GM12878 (cell line): ENCODE results near the gene EFHD1. TPM values are rescaled to one million over a fixed set of nuclear protein-coding genes. Genes with fewer than 3 reads are reported as not detected.

Experiments
- ATAC-seq: fragments of 200-7000 bp; cut with Tn5 transposase; 3 replicates; pipeline ENCODE4 v1.9.1; 2020; ENCODE audit warnings: mild to moderate bottlenecking, moderate library complexity
- BruUV-seq: library from RNA; stranded (reverse); fragments of 400-500 nt; replicated peaks from 2 replicates; lab custom pipeline; 2021; lab: Mats Ljungman, UMichigan
- CTCF ChIA-PET: fragments of 300-600 bp; sonication (Branson Sonifier 250); formaldehyde crosslinking; extraction: SDS; loops from one replicate; lab custom pipeline; 2021; ENCODE audit warnings: inconsistent platforms; lab: Yijun Ruan, JAX
- POLR2A ChIA-PET: fragments of 350-600 bp; formaldehyde crosslinking; extraction: SDS; loops from one replicate; lab custom pipeline; 2021; ENCODE audit warnings: inconsistent platforms; lab: Charles Lee
- RAD21 ChIA-PET: fragments of 300-600 bp; sonication (Branson Sonifier 250); formaldehyde crosslinking; loops from one replicate; lab custom pipeline; 2023; ENCODE audit warnings: antibody characterized with exemption; ENCODE audit not compliant: unreplicated experiment; lab: Charles Lee
- SMC1A ChIA-PET: fragments of 300-600 bp; sonication (Branson Sonifier 250); formaldehyde crosslinking; loops from one replicate; lab custom pipeline; 2023; ENCODE audit not compliant: unreplicated experiment, uncharacterized antibody; lab: Charles Lee
- DNase-seq: peaks from one replicate; pipeline ENCODE4 v3.0.0-alpha.2; 2011; ENCODE audit warnings: low read depth, low spot score
- FAIRE-seq: peaks from 3 replicates; lab custom pipeline; 2011; peaks lifted over from hg19 to GRCh38; lab: Jason Lieb, UNC
- H2AFZ ChIP-seq: 2 replicates; pipeline ENCODE4 v1.6.0; 2011; ENCODE audit warnings: low read depth, low read length, control low read depth; ENCODE audit not compliant: control insufficient read depth
- H3K27ac ChIP-seq: 2 replicates; pipeline ENCODE4 v1.5.1; 2011; ENCODE audit warnings: control low read depth; ENCODE audit not compliant: control insufficient read depth, insufficient read depth
- H3K27me3 ChIP-seq, 2 experiments: replicated peaks in 1 of 2; 2 replicates each; pipeline versions ENCODE4 v1.6.0 to v1.6.1; 2011; ENCODE audit warnings: low read length in 1 of 2; ENCODE audit not compliant: control insufficient read depth in 2 of 2, insufficient read depth in 2 of 2
- H3K36me3 ChIP-seq, 2 experiments: 2 replicates each; pipeline ENCODE4 v1.5.1; 2011; ENCODE audit warnings: low read length in 1 of 2; ENCODE audit not compliant: control insufficient read depth in 2 of 2, insufficient read depth in 2 of 2
- H3K4me1 ChIP-seq: 2 replicates; pipeline ENCODE4 v1.6.1; 2011; ENCODE audit warnings: mild to moderate bottlenecking, low read length, moderate library complexity, mixed read lengths; ENCODE audit not compliant: control insufficient read depth, insufficient read depth
- H3K4me2 ChIP-seq: 2 replicates; pipeline ENCODE4 v1.6.0; 2011; ENCODE audit warnings: control low read depth; ENCODE audit not compliant: control insufficient read depth, insufficient read depth
- H3K4me3 ChIP-seq: fragments of 200-600 bp; sonication (generic); 2 replicates; pipeline ENCODE4 v1.5.1; 2016
- H3K79me2 ChIP-seq: 2 replicates; pipeline ENCODE4 v1.6.0; 2011; ENCODE audit warnings: low read length; ENCODE audit not compliant: control insufficient read depth, insufficient read depth
- H3K9ac ChIP-seq: 2 replicates; pipeline ENCODE4 v1.8.0; 2011; ENCODE audit warnings: low read length, control low read depth, mixed read lengths; ENCODE audit not compliant: control insufficient read depth, insufficient read depth
- H3K9me3 ChIP-seq: replicated peaks from 3 replicates; pipeline ENCODE4 v1.5.1; 2011; ENCODE audit warnings: mild to moderate bottlenecking, low read length; ENCODE audit not compliant: control insufficient read depth, insufficient read depth
- H4K20me1 ChIP-seq: 2 replicates; pipeline ENCODE4 v1.6.0; 2011; ENCODE audit not compliant: control insufficient read depth, insufficient read depth
- ASH2L ChIP-seq: fragments of 300-600, 200-600 bp; sonication (generic); IDR thresholded peaks from 2 replicates; pipeline ENCODE4 v1.6.1; 2017; ENCODE audit warnings: low read depth, mild to moderate bottlenecking, borderline replicate concordance
- ETV6 ChIP-seq, 2 experiments: fragments of 450-650 bp in 1 of 2; IDR thresholded peaks in 1 of 2; conservative IDR thresholded peaks in 1 of 2; 2 replicates each; pipeline ENCODE4 v1.6.1; 2014; ENCODE audit warnings: antibody characterized with exemption in 1 of 2, borderline replicate concordance in 1 of 2, low read depth in 1 of 2, mild to moderate bottlenecking in 1 of 2, moderate library complexity in 1 of 2
- IKZF1 ChIP-seq: fragments of 450-650 bp; conservative IDR thresholded peaks from 2 replicates; pipeline ENCODE4 v1.6.1; 2017; ENCODE audit warnings: antibody characterized with exemption, mild to moderate bottlenecking
- POLR2A ChIP-seq: IDR thresholded peaks from 2 replicates; pipeline ENCODE4 v1.6.1; 2011; ENCODE audit warnings: low read depth, mild to moderate bottlenecking, low read length
- TCF12 ChIP-seq: IDR thresholded peaks from 2 replicates; pipeline ENCODE4 v1.6.1; 2011; ENCODE audit warnings: low read depth, mild to moderate bottlenecking, low read length
- YBX1 ChIP-seq: fragments of 450-650 bp; IDR thresholded peaks from 2 replicates; pipeline ENCODE4 v1.6.1; 2016; ENCODE audit warnings: antibody characterized with exemption
- WGBS: methylation state at CpG from one replicate; pipeline ENCODE4 v1.1.6; 2016; ENCODE audit warnings: low lambda C conversion rate; ENCODE audit not compliant: insufficient replicate concordance, insufficient coverage; ENCODE audit errors: missing lambda C conversion rate; 5-methylcytosine and 5-hydroxymethylcytosine counted together
- in situ Hi-C: fragments of 300-500 bp; cut with MboI; formaldehyde crosslinking; loops from 9 replicates; pipeline ENCODE4 v1.14.3; 2018; ENCODE audit warnings: mixed read lengths
- intact Hi-C: fragments of 100-400 bp; cut with micrococcal nuclease; formaldehyde crosslinking; loops from one replicate; pipeline ENCODE4 v1.14.2; 2022; ENCODE audit not compliant: unreplicated experiment
- polyA plus RNA-seq, 11 experiments: library from polyadenylated mRNA; depleted of rRNA in 4 of 11; unstranded in 6 of 11; stranded (reverse) in 5 of 11; fragments of >200 nt; fragmentation: Nextera tagmentation in 4 of 11; fragmentation: Illumina TruSeq in 1 of 11; extraction: Ambion mirVana in 4 of 11; extraction: Trizol in 1 of 11; gene quantifications; 1 replicate in 1 of 11; 2 replicates in 10 of 11; pipeline versions ENCODE4 v1.2.1 to v1.2.3, GENCODE V29; 2011 to 2016; ENCODE audit warnings: inconsistent platforms in 2 of 11, missing spikeins in 2 of 11, low read depth in 1 of 11
- total RNA-seq, 4 experiments: library from RNA; depleted of rRNA in 3 of 4; stranded (reverse); fragments of >200 nt in 3 of 4; fragmentation: Illumina TruSeq in 1 of 4; extraction: Trizol in 1 of 4; gene quantifications; 2 replicates each; pipeline versions ENCODE4 v1.2.1 to v1.2.3, GENCODE V29; 2013 to 2021
- TF ChIP-seq, protein P1 (sequence below): fragments of 450-650 bp; conservative IDR thresholded peaks from 2 replicates; pipeline ENCODE4 v1.6.1; 2017; ENCODE audit warnings: mild to moderate bottlenecking, moderate library complexity
- TF ChIP-seq, protein P2 (sequence below): fragments of 450-650 bp; formaldehyde crosslinking; IDR thresholded peaks from 2 replicates; pipeline ENCODE4 v1.4.0; 2022; ENCODE audit warnings: mild to moderate bottlenecking, moderate library complexity

The EFHD1 gene
- total and polyA plus RNA-seq, 10 of the 15 experiments (the other 5 are each of a cell fraction or from before 2014, with no cell fraction given), result 0.07 TPM; not detected in 9

DNA sequence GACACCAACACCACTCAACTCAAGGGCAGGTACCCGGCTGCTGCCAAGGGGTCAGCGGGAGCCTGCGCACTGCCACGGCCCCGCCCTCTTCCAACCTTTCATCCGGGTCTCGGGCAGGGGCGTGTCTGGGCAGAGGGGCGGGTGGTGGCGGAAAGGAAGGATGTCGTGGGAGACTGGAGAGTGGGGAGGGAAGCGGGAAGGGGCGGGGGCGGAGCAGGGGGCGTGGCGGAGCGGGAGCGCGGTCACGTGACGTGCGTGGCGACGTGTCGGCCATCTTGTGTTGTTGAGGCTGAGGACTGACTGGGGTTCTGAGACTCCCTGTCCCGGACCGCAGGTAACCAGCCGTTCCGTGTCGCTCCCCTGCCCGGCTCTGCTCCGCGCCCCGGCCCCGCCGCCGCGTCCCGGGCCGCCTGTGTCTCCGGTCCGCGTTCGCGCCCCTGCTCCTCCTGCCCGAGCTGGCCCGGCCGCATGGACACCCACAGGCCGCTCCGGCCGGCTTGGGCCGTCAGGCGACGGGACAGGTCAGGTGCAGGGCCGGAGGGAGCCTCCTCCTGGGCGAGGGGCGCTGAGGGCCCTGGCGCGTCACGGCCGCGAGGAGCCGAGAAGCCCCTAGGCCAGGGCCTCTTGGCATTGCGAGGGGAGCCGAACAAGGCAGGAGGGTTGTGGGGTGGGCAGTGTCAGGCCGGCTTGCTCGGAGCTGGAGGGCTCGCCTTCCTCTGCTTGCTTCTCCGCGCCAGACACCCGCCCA is 63.8 kb downstream of the EFHD1 start, which contains the start of gene GIGYF2 (continued):
- no peak for TF ChIP-seq ETV6 (conservative IDR thresholded peaks at IDR 0.05 in 1 of 2, IDR thresholded peaks at IDR 0.05 in 1 of 2; ENCODE audit: borderline replicate concordance in 1 of 2, low read depth in 1 of 2)
- no peak for TF ChIP-seq YBX1
- TF ChIP-seq, protein P1, sequence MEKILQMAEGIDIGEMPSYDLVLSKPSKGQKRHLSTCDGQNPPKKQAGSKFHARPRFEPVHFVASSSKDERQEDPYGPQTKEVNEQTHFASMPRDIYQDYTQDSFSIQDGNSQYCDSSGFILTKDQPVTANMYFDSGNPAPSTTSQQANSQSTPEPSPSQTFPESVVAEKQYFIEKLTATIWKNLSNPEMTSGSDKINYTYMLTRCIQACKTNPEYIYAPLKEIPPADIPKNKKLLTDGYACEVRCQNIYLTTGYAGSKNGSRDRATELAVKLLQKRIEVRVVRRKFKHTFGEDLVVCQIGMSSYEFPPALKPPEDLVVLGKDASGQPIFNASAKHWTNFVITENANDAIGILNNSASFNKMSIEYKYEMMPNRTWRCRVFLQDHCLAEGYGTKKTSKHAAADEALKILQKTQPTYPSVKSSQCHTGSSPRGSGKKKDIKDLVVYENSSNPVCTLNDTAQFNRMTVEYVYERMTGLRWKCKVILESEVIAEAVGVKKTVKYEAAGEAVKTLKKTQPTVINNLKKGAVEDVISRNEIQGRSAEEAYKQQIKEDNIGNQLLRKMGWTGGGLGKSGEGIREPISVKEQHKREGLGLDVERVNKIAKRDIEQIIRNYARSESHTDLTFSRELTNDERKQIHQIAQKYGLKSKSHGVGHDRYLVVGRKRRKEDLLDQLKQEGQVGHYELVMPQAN, result peak; percentile 83

DNA sequence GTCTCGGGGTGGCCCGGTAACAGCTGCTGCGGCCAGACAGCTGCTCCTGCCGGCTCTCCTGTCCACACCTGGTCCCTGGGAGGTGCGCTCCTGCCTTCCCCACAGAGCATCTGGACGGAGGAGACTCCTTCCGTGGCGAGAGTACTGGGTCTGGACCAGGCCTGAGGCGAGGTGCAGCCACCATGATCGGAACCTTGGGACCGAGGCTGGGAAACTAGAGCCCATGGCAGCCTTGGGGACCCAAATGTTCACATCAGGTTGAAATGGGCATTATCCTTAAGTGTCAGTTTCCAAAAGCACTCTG is 64.4 kb downstream of the EFHD1 start:
- Histone ChIP-seq H2AFZ (peak overlapping the region; percentile 83), H3K9ac (peak overlapping the region; percentile 89), H3K4me2 (peak overlapping the region; percentile 87), H3K4me1 (peaks cover 4% of the 10 kb centered on the region; the same call in 1 of the 2 replicates), H3K27ac (peak overlapping the region; percentile 66), H3K36me3 (no peaks in the 10 kb centered on the region), H3K9me3 (no peaks in the 10 kb centered on the region), H3K4me3 (peak overlapping the region; percentile 87)
- CTCF ChIA-PET, result interaction anchor here (1.4 kb wide), 1 partner anchor 22 kb away, joined by 3 read pairs; no protein-coding TSS in a partner anchor
- intact Hi-C loops, result no loop called here
- SMC1A ChIA-PET, result no interaction called here
- WGBS, result 2% methylated on average over 11 of the region's 11 CpGs
- RAD21 ChIA-PET, result interaction anchor here (0.6 kb wide), 1 partner anchor 262 kb away, joined by 3 read pairs; no protein-coding TSS in a partner anchor
- ATAC-seq, result peak; percentile 49; the same call in 2 of the 3 replicates
- in situ Hi-C loops, result no loop called here
- DNase-seq, result no peak
- no TSS peak for BruUV-seq
- FAIRE-seq, result no peak
- TF ChIP-seq POLR2A (no peak), IKZF1 (no peak), TCF12 (0 out of 2 replicates have a peak, but pooled peaks have one; percentile 70), ASH2L (no peak)
- TF ChIP-seq, protein P2, sequence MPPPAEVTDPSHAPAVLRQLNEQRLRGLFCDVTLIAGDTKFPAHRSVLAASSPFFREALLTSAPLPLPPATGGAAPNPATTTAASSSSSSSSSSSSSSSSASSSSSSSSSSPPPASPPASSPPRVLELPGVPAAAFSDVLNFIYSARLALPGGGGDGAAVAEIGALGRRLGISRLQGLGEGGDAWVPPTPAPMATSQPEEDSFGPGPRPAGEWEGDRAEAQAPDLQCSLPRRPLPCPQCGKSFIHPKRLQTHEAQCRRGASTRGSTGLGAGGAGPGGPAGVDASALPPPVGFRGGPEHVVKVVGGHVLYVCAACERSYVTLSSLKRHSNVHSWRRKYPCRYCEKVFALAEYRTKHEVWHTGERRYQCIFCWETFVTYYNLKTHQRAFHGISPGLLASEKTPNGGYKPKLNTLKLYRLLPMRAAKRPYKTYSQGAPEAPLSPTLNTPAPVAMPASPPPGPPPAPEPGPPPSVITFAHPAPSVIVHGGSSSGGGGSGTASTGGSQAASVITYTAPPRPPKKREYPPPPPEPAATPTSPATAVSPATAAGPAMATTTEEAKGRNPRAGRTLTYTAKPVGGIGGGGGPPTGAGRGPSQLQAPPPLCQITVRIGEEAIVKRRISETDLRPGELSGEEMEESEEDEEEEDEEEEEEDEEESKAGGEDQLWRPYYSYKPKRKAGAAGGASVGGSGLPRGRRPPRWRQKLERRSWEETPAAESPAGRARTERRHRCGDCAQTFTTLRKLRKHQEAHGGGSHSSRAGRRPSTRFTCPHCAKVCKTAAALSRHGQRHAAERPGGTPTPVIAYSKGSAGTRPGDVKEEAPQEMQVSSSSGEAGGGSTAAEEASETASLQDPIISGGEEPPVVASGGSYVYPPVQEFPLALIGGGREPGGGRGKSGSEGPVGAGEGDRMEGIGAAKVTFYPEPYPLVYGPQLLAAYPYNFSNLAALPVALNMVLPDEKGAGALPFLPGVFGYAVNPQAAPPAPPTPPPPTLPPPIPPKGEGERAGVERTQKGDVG (CRISPR knock-in tag), result no peak
- TF ChIP-seq, all 136 proteins: peak for 1
- Histone ChIP-seq H4K20me1 (no peaks in the 10 kb centered on the region), H3K27me3 (no peaks in the 10 kb centered on the region), H3K79me2 (peaks cover 49% of the 10 kb centered on the region)
- POLR2A ChIA-PET, result no interaction called here
